PC-9 (cell line): ENCODE data around the gene STK10. TPM values are rescaled to one million over a fixed set of nuclear protein-coding genes. Genes with fewer than 3 reads are reported as not detected.

Experiments
- BruUV-seq: library from RNA; stranded (reverse); fragments of 400-500 nt; replicated peaks from 2 replicates; lab custom pipeline; 2021; lab: Mats Ljungman, UMichigan
- CTCF ChIA-PET: fragments of 300-600 bp; sonication (Branson Sonifier 250); formaldehyde crosslinking; loops from one replicate; lab custom pipeline; 2022; ENCODE audit warnings: antibody characterized with exemption; lab: Charles Lee
- POLR2A ChIA-PET: fragments of 300-600 bp; sonication (Branson Sonifier 250); formaldehyde crosslinking; loops from one replicate; lab custom pipeline; 2022; ENCODE audit warnings: antibody characterized with exemption; ENCODE audit not compliant: unreplicated experiment; lab: Charles Lee
- DNase-seq, 2 experiments: peaks; one replicate each; pipeline versions ENCODE4 v3.0.0 to v3.0.0-alpha.2; 2015 to 2022; ENCODE audit warnings: mixed read lengths in 1 of 2
- H2AFZ ChIP-seq: fragments of 200-600 bp; sonication (generic); 2 replicates; pipeline ENCODE4 v1.8.1; 2017; ENCODE audit warnings: antibody characterized with exemption
- H3F3A ChIP-seq: fragments of 200-600 bp; sonication (generic); 2 replicates; pipeline ENCODE4 v1.8.1; 2017; ENCODE audit warnings: antibody characterized with exemption, mild to moderate bottlenecking, low read depth; ENCODE audit not compliant: insufficient read depth
- H3K27ac ChIP-seq: fragments of 200-600 bp; sonication (generic); 2 replicates; pipeline ENCODE4 v1.6.1; 2016; ENCODE audit warnings: mixed run types
- H3K27me3 ChIP-seq: fragments of 200-600 bp; sonication (generic); 2 replicates; pipeline ENCODE4 v1.6.1; 2016; ENCODE audit warnings: low read depth, mixed run types; ENCODE audit not compliant: insufficient read depth
- H3K36me3 ChIP-seq: fragments of 200-600 bp; sonication (generic); 2 replicates; pipeline ENCODE4 v1.6.1; 2016; ENCODE audit warnings: low read depth, mixed run types
- H3K4me1 ChIP-seq: fragments of 200-600 bp; sonication (generic); replicated peaks from 2 replicates; pipeline ENCODE4 v1.6.1; 2016; ENCODE audit warnings: mixed run types; ENCODE audit not compliant: insufficient read depth
- H3K4me2 ChIP-seq: fragments of 200-600 bp; sonication (generic); 2 replicates; pipeline ENCODE4 v1.6.1; 2017; ENCODE audit warnings: mixed run types
- H3K4me3 ChIP-seq: fragments of 200-600 bp; sonication (generic); 2 replicates; pipeline ENCODE4 v1.6.1; 2016; ENCODE audit warnings: mixed run types
- H3K79me2 ChIP-seq: fragments of 200-600 bp; sonication (generic); 2 replicates; pipeline ENCODE4 v1.6.1; 2017; ENCODE audit warnings: low read depth, mixed run types
- H3K9me2 ChIP-seq: fragments of 200-600 bp; sonication (generic); 2 replicates; pipeline ENCODE4 v1.8.1; 2017; ENCODE audit warnings: mild to moderate bottlenecking; ENCODE audit not compliant: insufficient read depth
- H3K9me3 ChIP-seq: fragments of 200-600 bp; sonication (generic); 2 replicates; pipeline ENCODE4 v1.8.1; 2016; ENCODE audit warnings: low read depth; ENCODE audit not compliant: insufficient read depth
- H4K20me1 ChIP-seq: fragments of 200-600 bp; sonication (generic); 2 replicates; pipeline ENCODE4 v1.8.1; 2017; ENCODE audit not compliant: insufficient read depth
- EZH2 ChIP-seq: fragments of 200-600 bp; sonication (generic); IDR thresholded peaks from 2 replicates; pipeline ENCODE4 v1.8.0; 2017; ENCODE audit warnings: antibody characterized with exemption, low read depth
- intact Hi-C: fragments of 100-400 bp; cut with micrococcal nuclease; formaldehyde crosslinking; loops from one replicate; pipeline ENCODE4 v1.10.0; 2022; ENCODE audit not compliant: unreplicated experiment
- total RNA-seq: library from RNA; stranded (reverse); gene quantifications from 2 replicates; pipeline ENCODE4 v1.2.3, GENCODE V29; 2021
- TF ChIP-seq, protein P1 (sequence below): fragments of 200-600 bp; sonication (generic); conservative IDR thresholded peaks from 2 replicates; pipeline ENCODE4 v1.6.1; 2017; ENCODE audit warnings: mixed run types, antibody characterized with exemption, mild to moderate bottlenecking, moderate library complexity

The STK10 gene
- total RNA-seq, 1 experiment from 2014 or later, result 31.5 TPM

DNA sequence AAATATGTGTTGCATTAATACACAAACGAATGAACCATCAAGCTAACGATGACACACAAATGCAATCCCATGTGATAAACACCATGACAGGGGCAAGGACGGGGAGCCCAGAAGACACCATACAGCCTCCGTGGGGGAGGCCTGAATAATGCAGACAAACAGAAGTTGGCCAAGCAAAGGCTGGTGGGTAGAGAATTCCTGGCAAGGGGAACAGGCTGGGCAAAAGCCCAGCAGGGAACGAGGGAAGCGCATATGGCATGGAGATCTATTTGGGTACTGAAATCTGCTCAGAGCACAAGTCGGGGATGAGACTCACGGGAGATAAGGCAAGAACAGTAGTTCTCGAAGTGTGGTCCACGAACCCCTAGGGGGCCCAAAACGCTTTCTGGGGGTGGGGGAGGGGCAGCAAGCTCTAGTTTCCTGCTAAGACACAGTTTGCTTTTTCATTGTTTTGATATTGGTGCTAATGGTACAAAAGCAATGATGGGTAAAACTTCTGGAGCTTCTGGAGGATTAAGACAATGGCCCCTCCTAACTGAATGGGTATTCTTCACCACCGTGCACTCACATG, 138.7 kb downstream of the STK10 start:
- Histone ChIP-seq H4K20me1 (no peaks in the 10 kb centered on the region), H3K27ac (no peak overlapping the region), H3K4me2 (no peak overlapping the region), H3K36me3 (no peaks in the 10 kb centered on the region), H3K4me1 (no peaks in the 10 kb centered on the region), H3K27me3 (no peaks in the 10 kb centered on the region), H3K9me2 (no peaks in the 10 kb centered on the region), H2AFZ (no peak overlapping the region), H3K9me3 (no peaks in the 10 kb centered on the region), H3K4me3 (no peak overlapping the region), H3F3A (no peaks in the 10 kb centered on the region), H3K79me2 (no peaks in the 10 kb centered on the region)
- no peak for DNase-seq
- no TSS peak for BruUV-seq
- intact Hi-C loops, result no loop called here
- TF ChIP-seq, protein P1, sequence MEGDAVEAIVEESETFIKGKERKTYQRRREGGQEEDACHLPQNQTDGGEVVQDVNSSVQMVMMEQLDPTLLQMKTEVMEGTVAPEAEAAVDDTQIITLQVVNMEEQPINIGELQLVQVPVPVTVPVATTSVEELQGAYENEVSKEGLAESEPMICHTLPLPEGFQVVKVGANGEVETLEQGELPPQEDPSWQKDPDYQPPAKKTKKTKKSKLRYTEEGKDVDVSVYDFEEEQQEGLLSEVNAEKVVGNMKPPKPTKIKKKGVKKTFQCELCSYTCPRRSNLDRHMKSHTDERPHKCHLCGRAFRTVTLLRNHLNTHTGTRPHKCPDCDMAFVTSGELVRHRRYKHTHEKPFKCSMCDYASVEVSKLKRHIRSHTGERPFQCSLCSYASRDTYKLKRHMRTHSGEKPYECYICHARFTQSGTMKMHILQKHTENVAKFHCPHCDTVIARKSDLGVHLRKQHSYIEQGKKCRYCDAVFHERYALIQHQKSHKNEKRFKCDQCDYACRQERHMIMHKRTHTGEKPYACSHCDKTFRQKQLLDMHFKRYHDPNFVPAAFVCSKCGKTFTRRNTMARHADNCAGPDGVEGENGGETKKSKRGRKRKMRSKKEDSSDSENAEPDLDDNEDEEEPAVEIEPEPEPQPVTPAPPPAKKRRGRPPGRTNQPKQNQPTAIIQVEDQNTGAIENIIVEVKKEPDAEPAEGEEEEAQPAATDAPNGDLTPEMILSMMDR, result no peak
- TF ChIP-seq EZH2, result no peak
- ChIA-PET POLR2A (no interaction called here), CTCF (no interaction called here)

DNA sequence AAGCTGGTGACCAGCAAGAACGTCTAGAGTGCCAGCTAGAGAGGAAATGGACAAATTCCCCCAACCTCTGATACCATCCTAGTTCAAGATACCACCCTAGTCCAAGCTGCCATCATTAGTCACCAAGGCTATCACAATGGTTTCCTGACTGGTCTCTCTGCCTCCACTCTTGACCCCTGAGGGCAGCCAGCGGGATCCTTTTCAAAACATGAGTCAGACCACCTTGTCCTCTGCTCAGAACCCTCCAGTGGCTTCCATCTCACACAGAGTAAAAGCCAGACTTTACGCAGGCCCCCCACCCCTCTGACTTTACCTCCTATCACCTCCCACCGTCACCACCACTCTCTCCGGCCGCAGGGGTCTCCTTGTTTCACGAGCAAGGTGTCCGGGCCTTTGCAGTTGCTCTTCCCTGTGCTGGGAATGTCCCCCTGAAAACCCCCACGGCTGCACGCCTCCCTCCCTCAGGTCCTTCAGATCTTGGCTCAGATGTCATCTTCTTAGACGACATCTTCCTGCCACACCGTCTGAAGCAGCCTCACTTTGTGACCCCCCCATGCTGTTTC, 139.4 kb downstream of the STK10 start:
- Histone ChIP-seq H3F3A (no peaks in the 10 kb centered on the region), H3K4me1 (no peaks in the 10 kb centered on the region), H3K79me2 (no peaks in the 10 kb centered on the region), H3K4me2 (no peak overlapping the region), H3K27ac (no peak overlapping the region), H4K20me1 (no peaks in the 10 kb centered on the region), H2AFZ (no peak overlapping the region), H3K36me3 (no peaks in the 10 kb centered on the region), H3K27me3 (no peaks in the 10 kb centered on the region), H3K4me3 (no peak overlapping the region), H3K9me2 (no peaks in the 10 kb centered on the region), H3K9me3 (no peaks in the 10 kb centered on the region)
- TF ChIP-seq EZH2, result no peak
- TF ChIP-seq, protein P1, result no peak
- intact Hi-C loops, result no loop called here
- DNase-seq, result no peak
- BruUV-seq, result no TSS peak
- CTCF ChIA-PET, result interaction anchor here (0.6 kb wide), 1 partner anchor 99 kb away, joined by 4 read pairs; no protein-coding TSS in a partner anchor
- POLR2A ChIA-PET, result interaction anchor here (0.5 kb wide), 1 partner anchor 42 kb away, joined by 3 read pairs; the partner anchor contains the start of gene FBXW11

DNA sequence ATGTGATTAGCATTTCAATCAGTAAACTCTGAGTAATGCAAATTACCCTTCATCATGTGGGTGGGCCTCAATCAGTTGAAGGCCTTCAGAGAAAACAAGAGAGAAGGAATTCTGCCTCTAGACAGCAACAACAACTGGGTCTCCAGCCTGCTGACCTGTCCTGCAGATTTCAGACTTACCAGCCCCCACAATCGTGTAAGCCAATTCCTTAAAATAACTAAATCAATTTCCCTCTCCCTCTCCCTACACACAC, 139.9 kb downstream of the STK10 start:
- no peaks in the 10 kb centered on the region for H3K9me2 ChIP-seq
- DNase-seq, result no peak
- H2AFZ ChIP-seq, result no peak overlapping the region
- H3F3A ChIP-seq, result no peaks in the 10 kb centered on the region
- H3K4me3 ChIP-seq, result no peak overlapping the region
- intact Hi-C loops, result no loop called here
- ChIA-PET POLR2A (interaction anchor here (0.5 kb wide), 1 partner anchor 42 kb away, joined by 3 read pairs; the partner anchor contains the start of gene FBXW11), CTCF (interaction anchor here (0.6 kb wide), 1 partner anchor 99 kb away, joined by 4 read pairs; no protein-coding TSS in a partner anchor)
- H3K27me3 ChIP-seq, result no peaks in the 10 kb centered on the region
- no peaks in the 10 kb centered on the region for H3K36me3 ChIP-seq
- H3K4me1 ChIP-seq, result no peaks in the 10 kb centered on the region
- H3K27ac ChIP-seq, result no peak overlapping the region
- H3K9me3 ChIP-seq, result no peaks in the 10 kb centered on the region
- H4K20me1 ChIP-seq, result no peaks in the 10 kb centered on the region
- BruUV-seq, result no TSS peak
- TF ChIP-seq EZH2, result no peak
- TF ChIP-seq, protein P1, result no peak
- no peak overlapping the region for H3K4me2 ChIP-seq
- H3K79me2 ChIP-seq, result no peaks in the 10 kb centered on the region
